ENCODE data around the gene WDR41. TPM values are rescaled to one million over a fixed set of nuclear protein-coding genes. Genes with fewer than 3 reads are reported as not detected.

The WDR41 gene
- total and polyA plus RNA-seq, 9 of the 15 experiments (the other 6 are each of a cell fraction or from before 2014, with no cell fraction given) = 33.6 to 67.2 (median 55.5) TPM

DNA sequence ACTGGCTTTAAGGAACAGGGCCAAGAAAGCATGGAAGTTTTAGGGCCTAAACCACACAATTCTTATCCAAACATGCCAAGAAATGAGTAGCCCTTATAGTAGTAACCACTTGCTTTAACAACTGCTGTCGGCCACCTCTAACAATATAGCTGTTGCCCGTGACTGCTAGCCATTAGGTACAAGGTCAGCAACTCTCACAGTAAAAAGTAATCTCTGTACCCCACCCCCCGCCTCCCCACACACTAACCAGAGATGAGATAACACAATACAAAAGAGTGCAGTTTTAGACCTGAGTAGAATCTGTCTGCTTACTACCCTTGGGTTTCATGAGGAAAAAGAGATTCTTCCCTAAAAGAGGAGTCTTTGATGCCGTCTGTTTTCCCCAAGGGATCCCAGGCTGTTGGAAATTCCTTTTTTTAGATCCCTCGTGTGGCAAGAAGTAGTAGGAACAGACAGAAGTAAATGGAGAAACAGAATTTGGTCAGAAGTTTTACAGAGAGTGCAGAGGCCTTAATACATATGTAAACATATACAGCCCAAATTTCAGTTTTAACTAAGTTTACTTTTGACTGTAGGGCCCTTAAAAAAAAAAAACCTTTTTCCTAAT lies 94.3 kb downstream of the WDR41 start (continued):
- TF ChIP-seq XRCC3 (IDR thresholded peaks at IDR 0.05) (no peak), FOXA1 (IDR thresholded peaks at IDR 0.05; ENCODE audit: borderline replicate concordance) (no peak), MEF2A (IDR thresholded peaks at IDR 0.05; ENCODE audit: control insufficient read depth, low read depth, low read length) (no peak), FOXJ3 (CRISPR knock-in tag; IDR thresholded peaks at IDR 0.05) (no peak)
- TF ChIP-seq, protein P1, sequence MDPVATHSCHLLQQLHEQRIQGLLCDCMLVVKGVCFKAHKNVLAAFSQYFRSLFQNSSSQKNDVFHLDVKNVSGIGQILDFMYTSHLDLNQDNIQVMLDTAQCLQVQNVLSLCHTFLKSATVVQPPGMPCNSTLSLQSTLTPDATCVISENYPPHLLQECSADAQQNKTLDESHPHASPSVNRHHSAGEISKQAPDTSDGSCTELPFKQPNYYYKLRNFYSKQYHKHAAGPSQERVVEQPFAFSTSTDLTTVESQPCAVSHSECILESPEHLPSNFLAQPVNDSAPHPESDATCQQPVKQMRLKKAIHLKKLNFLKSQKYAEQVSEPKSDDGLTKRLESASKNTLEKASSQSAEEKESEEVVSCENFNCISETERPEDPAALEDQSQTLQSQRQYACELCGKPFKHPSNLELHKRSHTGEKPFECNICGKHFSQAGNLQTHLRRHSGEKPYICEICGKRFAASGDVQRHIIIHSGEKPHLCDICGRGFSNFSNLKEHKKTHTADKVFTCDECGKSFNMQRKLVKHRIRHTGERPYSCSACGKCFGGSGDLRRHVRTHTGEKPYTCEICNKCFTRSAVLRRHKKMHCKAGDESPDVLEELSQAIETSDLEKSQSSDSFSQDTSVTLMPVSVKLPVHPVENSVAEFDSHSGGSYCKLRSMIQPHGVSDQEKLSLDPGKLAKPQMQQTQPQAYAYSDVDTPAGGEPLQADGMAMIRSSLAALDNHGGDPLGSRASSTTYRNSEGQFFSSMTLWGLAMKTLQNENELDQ (CRISPR knock-in tag; IDR thresholded peaks at IDR 0.05; ENCODE audit: borderline replicate concordance) = no peak

DNA sequence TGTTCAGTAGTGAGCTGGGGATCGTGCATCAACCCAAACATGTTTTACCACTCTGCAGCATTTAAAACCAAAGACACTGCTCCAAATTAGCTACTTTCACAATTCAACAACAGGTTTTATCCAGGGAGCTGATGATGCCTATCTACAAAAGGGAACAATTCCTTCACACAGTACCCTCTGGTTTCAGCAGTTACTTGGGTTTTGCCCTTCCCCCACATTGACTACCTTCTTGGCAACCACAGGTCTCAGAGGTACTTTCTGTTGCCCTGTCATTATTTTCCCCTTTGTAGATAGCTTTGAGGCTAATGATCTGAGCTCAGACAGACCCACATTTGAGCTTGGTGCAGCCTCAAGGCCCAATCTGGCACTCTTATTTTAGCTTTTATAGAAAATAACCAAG lies 96.1 kb downstream of the WDR41 start:
- BruUV-seq (replicated peaks) = no TSS peak
- TF ChIP-seq KLF1 (tag; IDR thresholded peaks at IDR 0.05) (no peak), MLLT1 (IDR thresholded peaks at IDR 0.05) (no peak), ZNF140 (CRISPR knock-in tag; IDR thresholded peaks at IDR 0.05) (no peak), ZNF282 (CRISPR knock-in tag; IDR thresholded peaks at IDR 0.05) (no peak), NR2F6 (CRISPR knock-in tag; IDR thresholded peaks at IDR 0.05) (no peak), ZNF717 (CRISPR knock-in tag; IDR thresholded peaks at IDR 0.05) (no peak), PURB (CRISPR knock-in tag; IDR thresholded peaks at IDR 0.05; ENCODE audit: low read depth) (no peak), NFE2 (IDR thresholded peaks at IDR 0.05; ENCODE audit: low read depth) (no peak), KLF10 (CRISPR knock-in tag; IDR thresholded peaks at IDR 0.05) (no peak), SNRNP70 (optimal IDR thresholded peaks at IDR 0.05; ENCODE audit: low read depth, low read length) (no peak), CREBBP (IDR thresholded peaks at IDR 0.05; ENCODE audit: low read depth, low read length) (no peak), ESRRB (CRISPR knock-in tag; IDR thresholded peaks at IDR 0.05; ENCODE audit: borderline replicate concordance) (no peak), RBM15 (IDR thresholded peaks at IDR 0.05; ENCODE audit: insufficient read depth, low read length) (no peak)
- TF ChIP-seq, protein P2, sequence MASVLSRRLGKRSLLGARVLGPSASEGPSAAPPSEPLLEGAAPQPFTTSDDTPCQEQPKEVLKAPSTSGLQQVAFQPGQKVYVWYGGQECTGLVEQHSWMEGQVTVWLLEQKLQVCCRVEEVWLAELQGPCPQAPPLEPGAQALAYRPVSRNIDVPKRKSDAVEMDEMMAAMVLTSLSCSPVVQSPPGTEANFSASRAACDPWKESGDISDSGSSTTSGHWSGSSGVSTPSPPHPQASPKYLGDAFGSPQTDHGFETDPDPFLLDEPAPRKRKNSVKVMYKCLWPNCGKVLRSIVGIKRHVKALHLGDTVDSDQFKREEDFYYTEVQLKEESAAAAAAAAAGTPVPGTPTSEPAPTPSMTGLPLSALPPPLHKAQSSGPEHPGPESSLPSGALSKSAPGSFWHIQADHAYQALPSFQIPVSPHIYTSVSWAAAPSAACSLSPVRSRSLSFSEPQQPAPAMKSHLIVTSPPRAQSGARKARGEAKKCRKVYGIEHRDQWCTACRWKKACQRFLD (CRISPR knock-in tag; IDR thresholded peaks at IDR 0.05) = no peak

More for the DNA sequence above, 96.1 kb downstream of the WDR41 start:
- no peak overlapping the region for H2AFZ ChIP-seq (ENCODE audit: low read depth, low read length)
- H3K4me3 ChIP-seq = no peak overlapping the region
- H3K9ac ChIP-seq (ENCODE audit: insufficient read depth in 1 of 2, low read depth in 2 of 2, low read length in 2 of 2) = no peak overlapping the region
- CTCF ChIA-PET (ENCODE audit: low intra/inter-chr PET ratio) = no interaction called here
- H3K4me2 ChIP-seq (ENCODE audit: insufficient read depth, low read length) = no peak overlapping the region
- no peaks in the 10 kb centered on the region for H3K79me2 ChIP-seq (ENCODE audit: control insufficient read depth, insufficient read depth, low read length)
- H3K36me3 ChIP-seq (ENCODE audit: control insufficient read depth, insufficient read depth, low read length) = no peaks in the 10 kb centered on the region
- no peak for ATAC-seq
- no peaks in the 10 kb centered on the region for H3K4me1 ChIP-seq (replicated peaks in 1 of 2; ENCODE audit: control insufficient read depth in 2 of 2, insufficient read depth in 2 of 2, low read length in 2 of 2)
- DNase-seq (ENCODE audit: extremely low read depth in 1 of 4, low spot score in 3 of 4) = no peak
- no peaks in the 10 kb centered on the region for H3K9me3 ChIP-seq (replicated peaks; ENCODE audit: control insufficient read depth, insufficient read depth, low read depth, low read length)
- POLR2A ChIA-PET = no interaction called here
- no peak overlapping the region for H3K27ac ChIP-seq (ENCODE audit: extremely low read depth, low read depth, low read length)
- in situ Hi-C loops (cut with MboI) (no loop called here), intact Hi-C loops (cut with micrococcal nuclease) (no loop called here)
- WGBS (ENCODE audit: insufficient coverage, low coverage, missing lambda C conversion rate) = 0% methylated on average over 1 of the region's 1 CpG
- no peaks in the 10 kb centered on the region for H4K20me1 ChIP-seq (replicated peaks; ENCODE audit: control insufficient read depth, insufficient read depth, low read length)
- no peaks in the 10 kb centered on the region for H3K9me1 ChIP-seq (ENCODE audit: control insufficient read depth, insufficient read depth, low read length)
- peaks cover 18 to 23% of the 10 kb centered on the region in 2 experiments for H3K27me3 ChIP-seq (ENCODE audit: control insufficient read depth in 2 of 2, insufficient read depth in 2 of 2, low read length in 2 of 2)
- FAIRE-seq = no peak

All from K562 (cell line).